GM21390 (cell line): Measurements from ENCODE around the gene DNM1.
A peak's percentile ranks its signal among the peaks of the same experiment; 100 is the strongest.

Experiments used
- ATAC-seq: cut with Tn5 transposase; IDR thresholded peaks from one replicate; pipeline ENCODE4 v1.9.1; 2021; ENCODE audit not compliant: unreplicated experiment

Gene DNM1

DNA sequence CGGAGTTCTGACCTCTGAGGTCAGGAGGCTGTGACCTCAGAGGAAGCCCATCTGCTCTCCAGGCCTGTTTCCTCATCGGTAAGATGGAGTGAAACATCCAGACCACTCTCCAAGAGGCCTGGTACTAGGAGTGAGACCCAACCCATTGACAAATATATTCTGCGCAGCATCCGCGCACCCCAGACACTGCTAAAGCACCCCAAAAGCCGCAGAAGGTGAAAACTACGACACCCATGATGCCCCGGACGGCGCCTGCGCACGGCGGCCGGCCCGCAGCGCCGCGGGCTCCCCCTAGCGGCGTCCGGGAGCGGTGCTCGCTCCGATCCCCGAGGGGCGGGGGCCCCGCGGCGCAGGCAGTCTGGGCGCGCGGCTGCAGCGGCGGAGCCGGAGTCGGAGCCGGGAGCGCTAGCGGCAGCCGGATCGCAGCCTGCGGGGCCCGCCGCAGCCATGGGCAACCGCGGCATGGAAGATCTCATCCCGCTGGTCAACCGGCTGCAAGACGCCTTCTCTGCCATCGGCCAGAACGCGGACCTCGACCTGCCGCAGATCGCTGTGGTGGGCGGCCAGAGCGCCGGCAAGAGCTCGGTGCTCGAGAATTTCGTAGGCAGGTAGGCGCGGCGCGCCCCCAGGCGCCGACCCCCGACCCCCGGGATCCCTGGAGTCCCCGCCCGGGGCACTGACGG is at the start of gene DNM1:
TSS of gene DNM1 (plus strand) at position 356 of the 683 bp plus-strand sequence. CDS start at position 448, 92 bp downstream.
- peak; percentile 74 for ATAC-seq

GRCh38 chr9:128153947-128154695 is 49.1 kb upstream of the DNM1 start:
- ATAC-seq = no peak

GRCh38 chr9:128155736-128156500 is 47.3 kb upstream of the DNM1 start:
- ATAC-seq = no peak

GRCh38 chr9:128159522-128159783 is 43.7 kb upstream of the DNM1 start:
- no peak for ATAC-seq

- peak; percentile 81 for ATAC-seq
Measured at GRCh38 chr9:128159784-128160602, 43.2 kb upstream of the DNM1 start, which contains the start of gene BBLN. Gene BBLN, plus strand, starts transcription at chr9:128160265. Its CDS starts 143 bp downstream, at chr9:128160408.

- peak; percentile 4 for ATAC-seq
Measured at GRCh38 chr9:128160603-128160987, 42.6 kb upstream of the DNM1 start.

- no peak for ATAC-seq
Measured at GRCh38 chr9:128161215-128161902, 41.8 kb upstream of the DNM1 start.

DNA sequence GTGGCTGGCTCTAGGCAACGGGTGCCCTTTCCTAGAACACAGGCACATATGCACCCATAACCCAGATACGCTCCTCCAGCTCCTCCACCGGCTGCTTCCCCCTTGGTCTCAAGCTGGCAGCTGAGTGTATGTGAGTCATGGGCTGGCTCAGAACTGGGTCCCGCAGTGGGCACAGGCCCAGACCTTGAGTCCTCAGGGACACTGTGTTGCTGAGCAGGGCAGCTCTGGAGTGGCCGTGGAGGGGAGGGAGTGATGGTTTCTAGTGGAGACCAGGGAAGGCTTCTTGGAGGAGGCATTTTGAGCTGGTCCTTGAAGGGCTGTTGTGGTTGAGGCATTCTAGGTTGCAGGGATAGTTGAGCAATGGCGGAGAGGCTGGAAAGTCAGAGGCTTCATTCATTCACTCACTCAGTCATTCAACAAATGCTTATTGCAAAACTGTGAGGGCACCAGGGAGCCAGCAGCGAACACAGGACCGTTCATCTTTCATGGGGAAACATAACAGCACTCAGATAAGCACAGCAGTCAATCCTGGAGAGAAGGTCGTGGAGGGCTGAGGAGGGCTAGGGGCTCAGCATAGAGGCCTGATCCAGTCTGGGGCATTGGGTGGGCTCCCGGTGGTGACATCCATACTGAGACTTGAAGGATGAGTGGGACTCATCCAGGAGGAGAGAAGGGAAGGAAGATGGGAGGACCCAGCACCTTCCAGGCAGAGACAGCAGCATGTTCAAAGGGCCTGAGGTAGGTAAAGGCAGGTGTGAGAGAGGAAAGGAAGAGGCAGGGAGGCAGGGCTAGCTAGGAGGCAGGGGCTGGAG is 40.8 kb upstream of the DNM1 start:
- no peak for ATAC-seq

- no peak for ATAC-seq
Measured at GRCh38 chr9:128163027-128163515, 40.1 kb upstream of the DNM1 start.

DNA sequence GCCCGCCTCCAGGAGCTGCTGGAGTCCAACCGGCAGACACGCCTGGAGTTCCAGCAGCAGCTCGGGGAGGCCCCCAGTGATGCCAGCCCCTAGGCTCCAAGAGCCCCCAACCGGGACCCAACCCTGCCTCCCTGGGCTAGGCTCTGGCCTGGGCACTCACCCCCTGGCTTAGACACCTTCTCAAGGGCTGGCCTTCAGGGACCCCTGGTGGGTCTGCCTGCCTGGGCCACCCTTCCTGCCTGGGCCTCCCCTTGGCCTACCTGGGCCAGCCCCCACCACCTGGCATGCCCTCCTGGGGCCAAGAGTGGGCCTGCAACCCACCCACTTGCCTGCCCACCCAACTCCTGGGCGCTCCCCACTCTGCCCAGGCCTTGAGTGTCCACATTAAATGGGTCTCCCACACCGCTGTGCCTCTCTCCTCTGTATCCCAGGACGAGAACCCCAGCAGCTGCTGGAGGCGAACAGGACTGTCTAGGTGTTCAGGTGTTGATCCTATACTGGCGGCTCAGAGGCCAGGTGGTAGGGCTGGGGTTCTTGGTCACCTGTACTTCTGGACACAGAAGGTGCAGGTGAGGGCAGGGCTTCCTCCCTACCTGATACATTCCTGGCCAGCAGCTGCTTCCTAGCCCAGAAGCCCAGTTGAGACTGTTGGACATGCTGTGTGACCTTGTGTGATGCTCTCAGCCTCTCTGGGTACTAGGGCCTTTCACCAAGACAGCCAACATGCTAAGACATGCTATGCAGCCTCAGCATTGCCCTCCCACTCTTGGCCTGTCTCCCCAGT is 39.5 kb upstream of the DNM1 start:
- ATAC-seq = no peak

DNA sequence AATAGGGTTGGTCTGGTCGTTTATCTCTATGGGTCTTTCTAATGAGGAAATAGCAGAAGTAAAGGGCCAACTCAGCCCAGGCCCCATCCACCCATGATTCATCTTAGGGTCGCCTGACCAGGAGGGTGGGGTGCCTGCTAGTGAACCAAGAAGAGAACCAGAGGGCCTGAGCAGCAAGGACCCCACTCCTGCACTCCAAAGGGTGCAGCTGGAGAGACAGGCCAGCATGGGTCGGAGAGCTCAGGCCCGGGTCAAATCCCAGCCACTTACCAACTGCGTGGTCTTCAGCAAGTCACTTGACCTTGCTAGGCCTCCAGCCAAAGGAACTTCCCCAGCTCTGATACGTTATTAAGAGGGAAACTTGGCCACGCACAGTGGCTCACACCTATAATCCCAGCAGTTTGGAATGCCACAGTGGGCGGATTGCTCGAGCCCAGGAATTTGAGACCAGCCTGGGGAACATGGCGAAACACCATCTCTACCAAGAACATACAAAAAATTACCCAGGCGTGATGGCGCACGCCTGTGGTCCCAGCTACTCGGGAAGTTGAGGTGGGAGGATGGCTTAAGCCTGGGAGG is 38.8 kb upstream of the DNM1 start:
- no peak for ATAC-seq

GRCh38 chr9:128166169-128166568 is 37.0 kb upstream of the DNM1 start:
- no peak for ATAC-seq

- no peak for ATAC-seq
Measured at GRCh38 chr9:128167209-128167608, 36.0 kb upstream of the DNM1 start.

DNA sequence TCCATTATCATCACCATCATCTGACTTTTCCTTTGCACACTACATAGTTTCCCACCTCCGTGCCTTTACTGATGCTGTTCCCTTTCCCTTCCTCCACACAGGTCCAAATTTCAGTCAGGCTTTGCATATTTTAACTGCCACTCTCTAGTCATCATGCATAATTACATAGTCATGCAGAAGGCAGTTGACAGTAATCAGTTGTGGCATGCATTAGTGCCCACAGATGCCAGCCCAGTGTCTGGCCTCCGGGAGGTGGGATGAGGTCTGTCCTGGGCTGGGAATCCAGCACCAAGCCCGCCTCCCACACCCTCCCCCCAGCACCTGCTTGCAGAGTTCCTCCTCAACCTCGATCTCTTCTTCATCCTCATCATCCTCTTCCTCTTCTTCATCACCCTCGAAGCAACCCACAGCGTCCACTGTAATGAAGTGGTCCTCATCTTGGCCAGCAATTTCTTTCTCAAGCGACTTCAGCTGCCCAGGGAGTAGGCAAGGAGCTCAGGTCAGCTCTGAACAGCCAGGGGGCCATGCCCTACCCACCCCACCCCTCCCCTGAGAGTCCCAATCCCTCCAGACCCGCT is 34.4 kb upstream of the DNM1 start:
- ATAC-seq = no peak

GRCh38 chr9:128169492-128169891 is 33.7 kb upstream of the DNM1 start:
- no peak for ATAC-seq

- ATAC-seq = no peak
Measured at GRCh38 chr9:128169925-128170324, 33.3 kb upstream of the DNM1 start.

DNA sequence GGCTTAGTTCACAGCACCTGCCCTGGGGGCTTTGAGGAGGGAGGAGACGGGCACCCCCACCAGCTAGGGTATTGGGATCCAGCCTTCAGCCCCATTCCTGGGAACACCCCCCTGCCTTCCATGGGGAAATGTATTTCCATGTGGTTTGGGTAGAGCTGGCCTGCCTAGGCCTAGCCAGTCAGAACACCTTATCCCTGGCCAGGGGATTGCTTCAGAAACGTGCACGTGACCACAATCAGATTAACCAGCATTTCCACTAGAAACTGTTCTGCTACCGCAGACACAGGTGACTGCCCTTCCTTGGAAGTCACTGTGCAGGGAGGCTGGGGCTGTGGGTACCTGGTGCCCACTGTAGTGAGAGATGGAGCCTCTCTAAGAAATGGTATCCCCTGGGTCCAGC is 29.1 kb upstream of the DNM1 start:
- no peak for ATAC-seq

- no peak for ATAC-seq
Measured at GRCh38 chr9:128175102-128175563, 28.0 kb upstream of the DNM1 start.
